Fibroblast of villous mesenchyme (primary cell): ENCODE measurements around the gene MAGI2. TPM values are rescaled to one million over a fixed set of nuclear protein-coding genes. Genes with fewer than 3 reads are reported as not detected.
"Not testable (repeated sequence)": the region's sequence is repeated elsewhere in the genome, so short reads cannot be mapped to it uniquely, and the experiment has no call there.

Experiments
- DNase-seq: peaks from one replicate; pipeline ENCODE4 v3.0.0-alpha.2; 2010; ENCODE audit warnings: low read depth
- H3K4me3 ChIP-seq: 2 replicates; pipeline ENCODE4 v1.5.1; 2011; ENCODE audit warnings: low read depth, mild to moderate bottlenecking, low read length
- total RNA-seq: library from RNA; depleted of rRNA; stranded (reverse); fragments of >200 nt; gene quantifications from 2 replicates; pipeline ENCODE4 v1.2.3, GENCODE V29; 2012
- TF ChIP-seq, protein P1 (sequence below): IDR thresholded peaks from 2 replicates; pipeline ENCODE4 v1.5.1; 2012; ENCODE audit warnings: low read depth, mild to moderate bottlenecking, low read length; ENCODE audit not compliant: insufficient read depth

MAGI2 gene
- total RNA-seq, 1 donor, result 24.6 TPM

GRCh38 chr7:78247910-78248689 is 1205.4 kb downstream of the MAGI2 start:
- DNase-seq, result no peak
- no peak overlapping the region for H3K4me3 ChIP-seq
- TF ChIP-seq, protein P1, sequence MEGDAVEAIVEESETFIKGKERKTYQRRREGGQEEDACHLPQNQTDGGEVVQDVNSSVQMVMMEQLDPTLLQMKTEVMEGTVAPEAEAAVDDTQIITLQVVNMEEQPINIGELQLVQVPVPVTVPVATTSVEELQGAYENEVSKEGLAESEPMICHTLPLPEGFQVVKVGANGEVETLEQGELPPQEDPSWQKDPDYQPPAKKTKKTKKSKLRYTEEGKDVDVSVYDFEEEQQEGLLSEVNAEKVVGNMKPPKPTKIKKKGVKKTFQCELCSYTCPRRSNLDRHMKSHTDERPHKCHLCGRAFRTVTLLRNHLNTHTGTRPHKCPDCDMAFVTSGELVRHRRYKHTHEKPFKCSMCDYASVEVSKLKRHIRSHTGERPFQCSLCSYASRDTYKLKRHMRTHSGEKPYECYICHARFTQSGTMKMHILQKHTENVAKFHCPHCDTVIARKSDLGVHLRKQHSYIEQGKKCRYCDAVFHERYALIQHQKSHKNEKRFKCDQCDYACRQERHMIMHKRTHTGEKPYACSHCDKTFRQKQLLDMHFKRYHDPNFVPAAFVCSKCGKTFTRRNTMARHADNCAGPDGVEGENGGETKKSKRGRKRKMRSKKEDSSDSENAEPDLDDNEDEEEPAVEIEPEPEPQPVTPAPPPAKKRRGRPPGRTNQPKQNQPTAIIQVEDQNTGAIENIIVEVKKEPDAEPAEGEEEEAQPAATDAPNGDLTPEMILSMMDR, result no peak

DNA sequence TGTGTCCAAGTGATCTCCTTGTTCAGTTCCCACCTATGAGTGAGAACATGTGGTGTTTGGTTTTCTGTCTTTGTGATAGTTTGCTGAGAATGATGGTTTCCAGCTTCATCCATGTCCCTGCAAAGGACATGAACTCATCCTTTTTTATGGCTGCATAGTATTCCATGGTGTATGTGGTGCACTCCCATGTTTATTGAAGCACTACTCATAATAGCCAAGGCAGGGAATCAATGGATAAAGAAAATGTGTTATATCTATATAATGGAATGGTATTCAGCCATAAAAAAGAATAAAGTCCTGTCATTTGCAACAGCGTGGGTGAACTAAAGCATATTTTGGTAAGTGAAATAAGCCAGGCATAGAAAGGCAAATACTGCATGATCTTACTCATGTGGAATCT is 1213.3 kb downstream of the MAGI2 start:
- DNase-seq, H3K4me3 ChIP-seq: not testable (repeated sequence)

- TF ChIP-seq, protein P1, result no peak
- no peak for DNase-seq
These were observed 1218.8 kb downstream of the MAGI2 start for GRCh38 chr7:78234634-78235033.

DNA sequence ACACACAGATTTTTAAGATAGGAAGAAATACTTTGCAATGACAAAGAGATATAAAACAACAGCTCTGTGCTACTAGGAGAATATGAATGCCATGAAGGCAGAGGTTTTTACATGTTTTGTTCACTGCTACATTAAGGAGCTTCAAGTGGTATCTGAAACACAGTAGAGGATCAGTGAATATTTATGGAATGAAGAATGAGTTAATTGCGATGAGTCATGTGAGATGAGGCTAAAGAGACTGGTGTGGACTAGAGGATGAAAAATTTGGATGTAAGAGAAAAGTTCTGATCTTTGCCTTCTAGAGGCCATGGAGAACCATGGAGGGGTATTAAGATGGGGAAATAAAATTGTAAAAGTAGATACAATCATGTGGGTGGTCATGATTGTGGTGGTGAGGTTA is 1220.7 kb downstream of the MAGI2 start:
- no peak for DNase-seq
- no peak overlapping the region for H3K4me3 ChIP-seq
- TF ChIP-seq, protein P1, result no peak

More at GRCh38 chr7:78234634-78235033, 1218.8 kb downstream of the MAGI2 start:
- H3K4me3 ChIP-seq, result no peak overlapping the region

- H3K4me3 ChIP-seq, result no peak overlapping the region
- TF ChIP-seq, protein P1, result peak; percentile 39
- DNase-seq, result peak; percentile 12
These were observed 1227.3 kb downstream of the MAGI2 start for GRCh38 chr7:78226059-78226719.

DNA sequence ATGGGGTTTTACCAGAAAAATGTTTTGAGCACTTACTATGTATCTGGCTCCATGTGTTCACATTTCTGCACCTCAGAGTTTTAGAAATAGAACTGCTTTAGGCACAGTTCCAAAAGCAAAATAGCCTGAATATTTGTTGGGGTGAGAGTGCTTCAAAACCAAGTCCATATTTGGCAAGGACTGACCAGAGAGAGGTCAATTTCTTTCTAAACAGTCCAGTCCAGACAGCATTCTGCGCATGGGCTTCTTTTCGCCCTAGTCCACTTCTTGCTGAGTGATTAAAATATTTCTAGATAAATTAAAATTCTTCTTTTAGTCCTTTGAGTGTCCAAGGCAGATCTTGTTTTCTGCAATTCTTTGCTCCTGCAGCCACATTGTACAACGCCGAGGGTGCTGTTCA is 1227.9 kb downstream of the MAGI2 start:
- H3K4me3 ChIP-seq, result no peak overlapping the region
- peak; percentile 45 for DNase-seq
- TF ChIP-seq, protein P1, result no peak

GRCh38 chr7:78224923-78225322 is 1228.5 kb downstream of the MAGI2 start:
- no peak for DNase-seq

More at GRCh38 chr7:78224923-78225322, 1228.5 kb downstream of the MAGI2 start:
- TF ChIP-seq, protein P1, result no peak
- H3K4me3 ChIP-seq, result no peak overlapping the region
